ENCODE measurements around the gene TEAD4.

TEAD4 gene

DNA sequence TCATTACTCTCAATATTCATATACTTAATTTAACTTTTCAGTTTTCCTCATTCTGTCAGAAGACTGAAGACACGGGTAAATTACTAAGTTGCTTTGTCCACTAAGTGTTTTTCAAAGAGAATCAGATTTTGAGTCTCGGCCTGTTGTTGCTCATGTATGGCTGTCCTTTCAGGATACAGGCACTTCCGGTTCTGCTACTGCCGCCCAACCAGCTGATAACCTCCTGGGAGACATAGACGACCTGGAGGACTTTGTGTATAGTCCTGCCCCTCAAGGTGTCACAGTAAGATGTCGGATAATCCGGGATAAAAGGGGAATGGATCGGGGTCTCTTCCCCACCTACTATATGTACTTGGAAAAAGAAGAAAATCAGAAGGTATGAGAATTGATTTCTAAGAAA lies 28.3 kb upstream of the TEAD4 start:
- no peak for DNase-seq (ENCODE audit: low read depth)
- H3K4me3 ChIP-seq (ENCODE audit: low read length) = no peak overlapping the region
- TF ChIP-seq, protein P1, sequence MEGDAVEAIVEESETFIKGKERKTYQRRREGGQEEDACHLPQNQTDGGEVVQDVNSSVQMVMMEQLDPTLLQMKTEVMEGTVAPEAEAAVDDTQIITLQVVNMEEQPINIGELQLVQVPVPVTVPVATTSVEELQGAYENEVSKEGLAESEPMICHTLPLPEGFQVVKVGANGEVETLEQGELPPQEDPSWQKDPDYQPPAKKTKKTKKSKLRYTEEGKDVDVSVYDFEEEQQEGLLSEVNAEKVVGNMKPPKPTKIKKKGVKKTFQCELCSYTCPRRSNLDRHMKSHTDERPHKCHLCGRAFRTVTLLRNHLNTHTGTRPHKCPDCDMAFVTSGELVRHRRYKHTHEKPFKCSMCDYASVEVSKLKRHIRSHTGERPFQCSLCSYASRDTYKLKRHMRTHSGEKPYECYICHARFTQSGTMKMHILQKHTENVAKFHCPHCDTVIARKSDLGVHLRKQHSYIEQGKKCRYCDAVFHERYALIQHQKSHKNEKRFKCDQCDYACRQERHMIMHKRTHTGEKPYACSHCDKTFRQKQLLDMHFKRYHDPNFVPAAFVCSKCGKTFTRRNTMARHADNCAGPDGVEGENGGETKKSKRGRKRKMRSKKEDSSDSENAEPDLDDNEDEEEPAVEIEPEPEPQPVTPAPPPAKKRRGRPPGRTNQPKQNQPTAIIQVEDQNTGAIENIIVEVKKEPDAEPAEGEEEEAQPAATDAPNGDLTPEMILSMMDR (conservative IDR thresholded peaks at IDR 0.05; ENCODE audit: low read depth, low read length) = no peak

DNA sequence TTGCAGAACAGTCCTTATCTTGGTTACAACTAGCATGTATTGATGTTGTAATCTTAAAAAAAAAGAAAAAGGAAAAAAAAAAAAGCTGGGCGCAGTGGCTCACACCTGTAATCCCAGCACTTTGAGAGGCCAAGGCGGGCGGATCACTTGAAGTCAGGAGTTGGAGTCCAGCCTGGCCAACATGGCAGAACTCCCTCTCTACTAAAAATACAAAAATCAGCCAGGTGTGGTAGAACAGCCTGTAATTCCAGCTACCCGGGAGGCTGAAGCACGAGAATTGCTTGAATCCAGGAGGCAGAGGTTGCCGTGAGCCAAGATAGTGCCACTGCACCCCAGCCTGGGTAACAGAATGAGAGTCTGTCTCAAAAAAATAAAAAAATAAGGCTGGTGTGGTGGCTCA lies 25.6 kb upstream of the TEAD4 start:
- H3K4me3 ChIP-seq (ENCODE audit: low read length) = no peak overlapping the region
- TF ChIP-seq, protein P1 (conservative IDR thresholded peaks at IDR 0.05; ENCODE audit: low read depth, low read length) = no peak
- no peak for DNase-seq (ENCODE audit: low read depth)

DNA sequence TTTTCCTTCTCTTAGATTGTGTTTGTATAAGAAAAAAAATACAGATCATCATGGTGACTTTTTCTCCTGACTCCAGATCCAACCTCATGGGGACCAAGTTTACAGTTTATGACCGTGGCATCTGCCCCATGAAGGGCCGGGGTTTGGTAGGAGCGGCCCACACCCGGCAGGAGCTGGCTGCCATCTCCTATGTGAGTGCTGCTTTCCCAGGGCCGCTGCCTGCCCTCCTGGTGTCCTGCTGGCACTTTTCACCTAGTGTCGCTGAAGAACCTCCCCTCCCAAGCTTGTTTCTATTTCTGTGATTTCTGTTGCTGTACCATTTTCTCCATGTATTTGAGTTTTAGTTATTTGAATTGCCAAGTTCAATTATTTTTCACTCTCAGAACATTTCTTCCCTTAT lies 24.8 kb upstream of the TEAD4 start:
- TF ChIP-seq, protein P1 (conservative IDR thresholded peaks at IDR 0.05; ENCODE audit: low read depth, low read length) = no peak
- no peak for DNase-seq (ENCODE audit: low read depth)
- no peak overlapping the region for H3K4me3 ChIP-seq (ENCODE audit: low read length)

DNA sequence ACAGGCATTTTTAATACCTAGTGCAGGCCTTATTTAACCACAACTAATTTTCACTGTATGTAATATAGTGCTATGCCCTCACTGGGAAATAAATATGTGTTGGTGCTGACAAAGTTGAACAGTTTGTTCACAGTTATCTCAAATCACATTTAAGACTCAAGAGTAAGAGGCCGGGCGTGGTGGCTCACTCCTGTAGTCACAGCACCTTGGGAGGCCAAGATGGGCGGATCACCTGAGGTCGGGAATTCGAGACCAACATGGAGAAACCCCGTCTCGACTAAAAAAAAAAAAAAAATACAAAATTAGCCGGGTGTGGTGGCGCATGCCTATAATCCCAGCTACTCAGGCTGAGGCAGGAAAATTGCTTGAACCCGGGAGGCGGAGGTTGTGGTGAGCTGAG lies 22.9 kb upstream of the TEAD4 start:
- no peak overlapping the region for H3K4me3 ChIP-seq (ENCODE audit: low read length)
- DNase-seq (ENCODE audit: low read depth) = no peak
- TF ChIP-seq, protein P1 (conservative IDR thresholded peaks at IDR 0.05; ENCODE audit: low read depth, low read length) = no peak

DNA sequence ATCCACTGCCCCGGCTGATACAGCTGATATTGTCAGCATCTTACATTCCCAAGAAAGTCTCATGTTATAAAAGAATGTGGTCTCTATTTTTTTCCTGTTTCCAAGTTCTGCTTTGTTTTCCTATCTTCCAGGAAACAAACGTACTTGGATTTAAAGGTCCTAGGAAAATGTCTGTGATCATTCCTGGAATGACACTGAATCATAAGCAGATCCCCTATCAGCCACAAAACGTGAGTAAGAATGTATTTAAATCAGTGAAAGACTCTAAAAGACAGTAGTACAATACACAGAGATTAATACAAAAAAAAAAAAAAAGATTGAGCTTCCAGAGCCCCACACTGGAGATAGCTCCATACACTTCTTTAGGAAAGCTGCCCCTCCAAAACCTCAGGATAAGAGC lies 21.7 kb upstream of the TEAD4 start:
- H3K4me3 ChIP-seq (ENCODE audit: low read length) = no peak overlapping the region
- TF ChIP-seq, protein P1 (conservative IDR thresholded peaks at IDR 0.05; ENCODE audit: low read depth, low read length) = no peak
- no peak for DNase-seq (ENCODE audit: low read depth)

DNA sequence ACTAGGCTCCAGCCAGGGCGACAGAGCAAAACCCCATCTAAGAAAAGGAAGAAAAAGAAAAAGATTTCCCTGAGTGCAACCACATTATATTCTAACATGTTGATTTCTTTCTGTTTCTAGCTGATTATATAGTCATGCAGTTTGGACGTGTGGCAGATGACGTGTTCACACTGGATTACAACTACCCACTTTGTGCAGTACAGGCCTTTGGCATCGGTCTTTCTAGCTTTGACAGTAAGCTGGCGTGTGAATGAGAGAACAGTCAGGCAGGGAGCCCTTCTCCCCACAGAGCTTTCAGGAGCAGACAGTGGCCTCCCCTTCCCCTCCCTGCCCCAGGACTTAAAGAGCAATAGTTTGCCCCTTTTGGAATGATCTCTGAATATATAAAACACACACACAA lies 20.0 kb upstream of the TEAD4 start:
- H3K4me3 ChIP-seq (ENCODE audit: low read length) = no peak overlapping the region
- TF ChIP-seq, protein P1 (conservative IDR thresholded peaks at IDR 0.05; ENCODE audit: low read depth, low read length) = no peak
- no peak for DNase-seq (ENCODE audit: low read depth)

DNA sequence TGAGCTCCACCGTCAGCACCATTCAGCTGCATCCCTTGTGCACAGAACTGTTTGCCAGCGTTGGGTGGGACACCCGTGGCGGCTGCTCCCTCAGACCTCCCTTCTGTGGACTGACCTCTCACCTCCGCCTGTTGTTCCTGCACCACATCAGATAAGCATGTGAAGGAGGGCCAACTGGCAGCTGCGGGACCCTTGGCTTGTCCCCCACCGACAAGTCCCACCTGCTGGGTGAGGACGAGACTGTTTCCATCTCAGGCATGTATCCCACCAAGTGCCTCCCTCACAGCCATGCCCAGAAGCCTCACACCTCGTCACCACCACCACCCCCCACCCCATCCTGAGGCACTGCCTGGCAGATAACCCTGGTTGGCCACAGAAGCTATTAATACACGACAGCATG lies 18.6 kb upstream of the TEAD4 start:
- DNase-seq (ENCODE audit: low read depth) = no peak
- TF ChIP-seq, protein P1 (conservative IDR thresholded peaks at IDR 0.05; ENCODE audit: low read depth, low read length) = no peak
- no peak overlapping the region for H3K4me3 ChIP-seq (ENCODE audit: low read length)
